GM21515 (cell line): ENCODE measurements around the gene LRMDA.

Experiments
- ATAC-seq: cut with Tn5 transposase; IDR thresholded peaks from one replicate; pipeline ENCODE4 v1.9.1; 2021; ENCODE audit not compliant: unreplicated experiment

Gene LRMDA

GRCh38 chr10:75632805-75633462 is 201.5 kb downstream of the LRMDA start:
- no peak for ATAC-seq

- no peak for ATAC-seq
Observed at GRCh38 chr10:75633568-75633967, 202.1 kb downstream of the LRMDA start.

- no peak for ATAC-seq
Observed at GRCh38 chr10:75634947-75635346, 203.5 kb downstream of the LRMDA start.

GRCh38 chr10:75638752-75639151 is 207.3 kb downstream of the LRMDA start:
- no peak for ATAC-seq

GRCh38 chr10:75639736-75640135 is 208.3 kb downstream of the LRMDA start:
- no peak for ATAC-seq

GRCh38 chr10:75640381-75640780 is 209.0 kb downstream of the LRMDA start:
- ATAC-seq = no peak

GRCh38 chr10:75640803-75641202 is 209.4 kb downstream of the LRMDA start:
- ATAC-seq = no peak

- no peak for ATAC-seq
Observed at GRCh38 chr10:75643405-75643804, 212.0 kb downstream of the LRMDA start.

- no peak for ATAC-seq
Observed at GRCh38 chr10:75643944-75644692, 212.7 kb downstream of the LRMDA start.

GRCh38 chr10:75645704-75646103 is 214.3 kb downstream of the LRMDA start:
- no peak for ATAC-seq

GRCh38 chr10:75646218-75646915 is 214.9 kb downstream of the LRMDA start:
- ATAC-seq = no peak

- ATAC-seq = no peak
Observed at GRCh38 chr10:75646916-75647315, 215.5 kb downstream of the LRMDA start.

- no peak for ATAC-seq
Observed at GRCh38 chr10:75647675-75648074, 216.3 kb downstream of the LRMDA start.

- no peak for ATAC-seq
Observed at GRCh38 chr10:75648351-75648750, 216.9 kb downstream of the LRMDA start.

- no peak for ATAC-seq
Observed at GRCh38 chr10:75648854-75649253, 217.4 kb downstream of the LRMDA start.

GRCh38 chr10:75649466-75649865 is 218.0 kb downstream of the LRMDA start:
- no peak for ATAC-seq

GRCh38 chr10:75650648-75651047 is 219.2 kb downstream of the LRMDA start:
- no peak for ATAC-seq

GRCh38 chr10:75651417-75651816 is 220.0 kb downstream of the LRMDA start:
- ATAC-seq = no peak

GRCh38 chr10:75652146-75652740 is 220.8 kb downstream of the LRMDA start:
- no peak for ATAC-seq

GRCh38 chr10:75653761-75654160 is 222.3 kb downstream of the LRMDA start:
- no peak for ATAC-seq

- no peak for ATAC-seq
Observed at GRCh38 chr10:75654171-75654771, 222.8 kb downstream of the LRMDA start.
